Right lobe of liver (tissue), 6 donors: Measurements from ENCODE around the gene ASGR2. TPM values are rescaled to one million over a fixed set of nuclear protein-coding genes. Genes with fewer than 3 reads are reported as not detected.

Source experiments
- ATAC-seq, 4 donors: fragments of 200-7000 bp; cut with Tn5 transposase; one replicate each; pipeline ENCODE4 v1.9.1; 2020; ENCODE audit warnings: mild to moderate bottlenecking in 4 of 4, moderate library complexity in 4 of 4
- DNase-seq, 3 donors: peaks; one replicate each; pipeline ENCODE4 v3.0.0-alpha.2; 2020
- H3K27ac ChIP-seq, 3 donors: fragments of 200-600 bp; one replicate each; pipeline ENCODE4 v1.8.0; 2022
- H3K27me3 ChIP-seq, 2 donors: fragments of 200-600 bp; one replicate each; pipeline ENCODE4 v1.8.0; 2022
- H3K36me3 ChIP-seq, 4 donors: fragments of 200-600 bp; sonication (generic) in 1 of 4; one replicate each; pipeline versions ENCODE4 v1.5.1 to v1.8.0; 2017 to 2022; ENCODE audit warnings: control low read depth in 1 of 4
- H3K4me1 ChIP-seq, 4 donors: fragments of 200-600 bp; sonication (generic) in 1 of 4; one replicate each; pipeline versions ENCODE4 v1.5.1 to v1.8.0; 2017 to 2022; ENCODE audit warnings: control low read depth in 1 of 4
- H3K4me3 ChIP-seq, 3 donors: fragments of 200-600 bp; one replicate each; pipeline ENCODE4 v1.8.0; 2022
- H3K9me3 ChIP-seq, 4 donors: fragments of 200-600 bp; sonication (generic) in 1 of 4; one replicate each; pipeline versions ENCODE4 v1.5.1 to v1.8.0; 2017 to 2022; ENCODE audit warnings: control low read depth in 1 of 4
- CTCF ChIP-seq, 4 donors: fragments of 200-600 bp in 3 of 4; fragments of 450-650 bp in 1 of 4; IDR thresholded peaks; one replicate each; pipeline versions ENCODE4 v1.5.1 to v1.8.0; 2016 to 2022; ENCODE audit warnings: antibody characterized with exemption in 4 of 4, mild to moderate bottlenecking in 2 of 4
- POLR2A ChIP-seq: fragments of 450-650 bp; IDR thresholded peaks from one replicate; pipeline ENCODE4 v1.6.1; 2017; ENCODE audit warnings: antibody characterized with exemption, mild to moderate bottlenecking
- WGBS: methylation state at CpG from one replicate; pipeline ENCODE4 v1.1.6; 2018; ENCODE audit warnings: low coverage, low lambda C conversion rate; ENCODE audit not compliant: insufficient coverage; ENCODE audit errors: missing lambda C conversion rate; 5-methylcytosine and 5-hydroxymethylcytosine counted together
- intact Hi-C, 2 donors: fragments of 100-400 bp; cut with DNase I; formaldehyde crosslinking; loops; one replicate each; pipeline versions ENCODE4 v1.11.2 to v1.14.1; 2022
- small RNA-seq, 2 experiments: library from RNA; depleted of rRNA; stranded (forward); fragments of <200 nt; gene quantifications; one replicate each; pipeline ENCODE3, GENCODE V24; 2016
- total RNA-seq, 6 experiments: library from RNA; depleted of rRNA in 2 of 6; stranded (reverse); fragments of >200 nt in 2 of 6; fragmentation: NEBNext Ultra II Directional in 3 of 6; extraction: Animal tissue kit (Norgen Biotek cat#: 25700) in 3 of 6; gene quantifications; one replicate each; pipeline versions ENCODE4 v1.1.0 to v1.2.4, GENCODE V29; 2016 to 2023
- donor health status: DM: no; HTN: yes; CAD: no.
- donor health status: DM: no; HTN: no; CAD: no.
- donor health status: DM: no; HTN: no; CAD: no.
- donor health status: DM: no; HTN: yes; CAD: no.
- donor health status: DM: no; HTN: yes; CAD: no.

Gene ASGR2
- total RNA-seq, 6 experiments from 2014 or later = 412 to 553 (median 461) TPM

GRCh38 chr17:7063518-7064094 lies 51.0 kb downstream of the ASGR2 start:
- WGBS = 62% methylated on average over 5 of the region's 6 CpGs
- DNase-seq (peak in 1 of 3 donors; percentile 8), ATAC-seq (no peak)

GRCh38 chr17:7060165-7060891 lies 54.3 kb downstream of the ASGR2 start:
- Histone ChIP-seq H3K4me3 (no peak overlapping the region), H3K9me3 (no peaks in the 10 kb centered on the region), H3K4me1 (no peaks in the 10 kb centered on the region), H3K36me3 (no peaks in the 10 kb centered on the region), H3K27me3 (no peaks in the 10 kb centered on the region), H3K27ac (no peak overlapping the region)
- ATAC-seq = peak in 3 of 4 donors; percentile 6 to 77 (median 67)
- intact Hi-C loops = no loop called here
- peak in 2 of 3 donors; percentile 19 to 47 for DNase-seq
- TF ChIP-seq POLR2A (no peak), CTCF (IDR thresholded peaks at IDR 0.05) (no peak)
- 45% methylated on average over 5 of the region's 6 CpGs for WGBS

More at GRCh38 chr17:7063518-7064094, 51.0 kb downstream of the ASGR2 start:
- H3K27me3 ChIP-seq = no peaks in the 10 kb centered on the region
- no peak overlapping the region for H3K4me3 ChIP-seq
- H3K27ac ChIP-seq = no peak overlapping the region
- no peak for TF ChIP-seq POLR2A
- no peak for TF ChIP-seq CTCF (IDR thresholded peaks at IDR 0.05)
- H3K4me1 ChIP-seq = no peaks in the 10 kb centered on the region
- H3K36me3 ChIP-seq = no peaks in the 10 kb centered on the region
- intact Hi-C loops = no loop called here
- no peaks in the 10 kb centered on the region for H3K9me3 ChIP-seq

GRCh38 chr17:7058831-7059447 lies 55.7 kb downstream of the ASGR2 start:
- no peak overlapping the region for H3K27ac ChIP-seq
- no peaks in the 10 kb centered on the region for H3K27me3 ChIP-seq
- intact Hi-C loops = no loop called here
- H3K9me3 ChIP-seq = no peaks in the 10 kb centered on the region
- TF ChIP-seq CTCF (IDR thresholded peaks at IDR 0.05) (no peak), POLR2A (no peak)
- H3K36me3 ChIP-seq = no peaks in the 10 kb centered on the region
- ATAC-seq = peak; percentile 33 to 78 (median 50)
- DNase-seq = no peak
- 58% methylated on average over 7 of the region's 7 CpGs for WGBS
- H3K4me3 ChIP-seq = no peak overlapping the region
- no peaks in the 10 kb centered on the region for H3K4me1 ChIP-seq

GRCh38 chr17:7056386-7056785 lies 58.2 kb downstream of the ASGR2 start:
- 84% methylated on average over 4 of the region's 4 CpGs for WGBS
- no peaks in the 10 kb centered on the region for H3K36me3 ChIP-seq
- no peak overlapping the region for H3K27ac ChIP-seq
- no peaks in the 10 kb centered on the region for H3K4me1 ChIP-seq
- ATAC-seq (no peak), DNase-seq (no peak)
- H3K4me3 ChIP-seq = no peak overlapping the region
- no peaks in the 10 kb centered on the region for H3K27me3 ChIP-seq
- intact Hi-C loops = no loop called here
- no peaks in the 10 kb centered on the region for H3K9me3 ChIP-seq
- no peak for TF ChIP-seq CTCF (IDR thresholded peaks at IDR 0.05)
- TF ChIP-seq POLR2A = no peak

Small RNA genes within 50 kb of the gene (small RNA-seq; reads per million reads assigned to genes)
- 0 reads per million in 2 experiments for gene AC120057.1

Other genes starting within 250 kb of the ASGR2 start
- under 1 TPM in 2 of 6 experiments, not detected in 4; 0.17 to 0.27 TPM for gene ALOX12, start 118.8 kb downstream of the ASGR2 start, total RNA-seq
- gene RNASEK, start 102.2 kb downstream of the ASGR2 start, total RNA-seq = 100 to 1,000 TPM in 3 of 6 experiments, 10 to 100 TPM in 3; 72.5 to 141 (median 108) TPM
- 1 to 10 TPM in 5 of 6 experiments, under 1 TPM in 1; 0.71 to 3.5 (median 1.5) TPM for gene BCL6B, start 91.8 kb downstream of the ASGR2 start, total RNA-seq
- gene SLC16A13, start 78.8 kb downstream of the ASGR2 start, total RNA-seq = 10 to 100 TPM; 14.7 to 66.4 (median 39.5) TPM
- 10 to 100 TPM in 1 of 6 experiments, 1 to 10 TPM in 4, under 1 TPM in 1; 0.84 to 10.2 (median 2.4) TPM for gene SLC16A11, start 70.7 kb downstream of the ASGR2 start, total RNA-seq
- gene CLEC10A, start 34.6 kb downstream of the ASGR2 start, total RNA-seq = 1 to 10 TPM in 4 of 6 experiments, under 1 TPM in 2; 0.77 to 2.6 (median 1.5) TPM
- 100 to 1,000 TPM; 399 to 624 (median 417) TPM for gene ASGR1, start 64.5 kb upstream of the ASGR2 start, total RNA-seq
- 1 to 10 TPM; 3.0 to 6.4 (median 4.1) TPM for gene DLG4, start 105.0 kb upstream of the ASGR2 start, total RNA-seq
- 1,000 to 10,000 TPM in 3 of 6 experiments, 100 to 1,000 TPM in 3; 640 to 1,849 (median 1,071) TPM for gene ACADVL, start 105.1 kb upstream of the ASGR2 start, total RNA-seq
- gene DVL2, start 119.7 kb upstream of the ASGR2 start, total RNA-seq = 10 to 100 TPM in 4 of 6 experiments, 1 to 10 TPM in 2; 9.6 to 13.5 (median 12.8) TPM
- 10 to 100 TPM; 16.0 to 24.3 (median 18.2) TPM for gene PHF23, start 124.6 kb upstream of the ASGR2 start, total RNA-seq
- 100 to 1,000 TPM; 238 to 330 (median 244) TPM for gene GABARAP, start 127.6 kb upstream of the ASGR2 start, total RNA-seq
- gene CTDNEP1, start 136.9 kb upstream of the ASGR2 start, total RNA-seq = 10 to 100 TPM; 25.9 to 34.6 (median 31.9) TPM
- 10 to 100 TPM; 14.2 to 29.6 (median 22.9) TPM for gene ELP5, start 137.4 kb upstream of the ASGR2 start, total RNA-seq
- 100 to 1,000 TPM in 1 of 6 experiments, 10 to 100 TPM in 4, 1 to 10 TPM in 1; 9.6 to 114 (median 23.3) TPM for gene CLDN7, start 147.7 kb upstream of the ASGR2 start, total RNA-seq
- gene SLC2A4, start 166.9 kb upstream of the ASGR2 start, total RNA-seq = 1 to 10 TPM in 4 of 6 experiments, under 1 TPM in 2; 0.66 to 2.1 (median 1.4) TPM
- gene YBX2, start 179.8 kb upstream of the ASGR2 start, total RNA-seq = 1 to 10 TPM in 2 of 6 experiments, under 1 TPM in 4; 0.27 to 1.7 (median 0.90) TPM
- gene EIF5A, start 192.8 kb upstream of the ASGR2 start, total RNA-seq = 100 to 1,000 TPM; 222 to 299 (median 238) TPM
- gene GPS2, start 200.5 kb upstream of the ASGR2 start, total RNA-seq = 10 to 100 TPM; 22.0 to 48.1 (median 23.2) TPM
- 10 to 100 TPM in 4 of 6 experiments, 1 to 10 TPM in 2; 4.2 to 22.1 (median 10.8) TPM for gene NEURL4, start 214.5 kb upstream of the ASGR2 start, total RNA-seq
- gene ACAP1, start 221.7 kb upstream of the ASGR2 start, total RNA-seq = 1 to 10 TPM; 1.6 to 6.8 (median 2.7) TPM
- gene KCTD11, start 237.3 kb upstream of the ASGR2 start, total RNA-seq = 1 to 10 TPM; 2.2 to 4.4 (median 2.9) TPM
- gene TMEM95, start 240.3 kb upstream of the ASGR2 start, total RNA-seq = not detected